Stimulated activated CD8-positive, alpha-beta memory T cell treated with anti-CD3 and anti-CD28 coated beads, Interleukin-12 subunit alpha, Interleukin-12 subunit beta, amount 100 ng/mL, for 24 hours (primary cell): ENCODE results near the gene MLLT1.

Experiments used
- DNase-seq: peaks from one replicate; pipeline ENCODE4 v3.0.0-alpha.2; 2020; ENCODE audit errors: extremely low read depth

The MLLT1 gene

DNA sequence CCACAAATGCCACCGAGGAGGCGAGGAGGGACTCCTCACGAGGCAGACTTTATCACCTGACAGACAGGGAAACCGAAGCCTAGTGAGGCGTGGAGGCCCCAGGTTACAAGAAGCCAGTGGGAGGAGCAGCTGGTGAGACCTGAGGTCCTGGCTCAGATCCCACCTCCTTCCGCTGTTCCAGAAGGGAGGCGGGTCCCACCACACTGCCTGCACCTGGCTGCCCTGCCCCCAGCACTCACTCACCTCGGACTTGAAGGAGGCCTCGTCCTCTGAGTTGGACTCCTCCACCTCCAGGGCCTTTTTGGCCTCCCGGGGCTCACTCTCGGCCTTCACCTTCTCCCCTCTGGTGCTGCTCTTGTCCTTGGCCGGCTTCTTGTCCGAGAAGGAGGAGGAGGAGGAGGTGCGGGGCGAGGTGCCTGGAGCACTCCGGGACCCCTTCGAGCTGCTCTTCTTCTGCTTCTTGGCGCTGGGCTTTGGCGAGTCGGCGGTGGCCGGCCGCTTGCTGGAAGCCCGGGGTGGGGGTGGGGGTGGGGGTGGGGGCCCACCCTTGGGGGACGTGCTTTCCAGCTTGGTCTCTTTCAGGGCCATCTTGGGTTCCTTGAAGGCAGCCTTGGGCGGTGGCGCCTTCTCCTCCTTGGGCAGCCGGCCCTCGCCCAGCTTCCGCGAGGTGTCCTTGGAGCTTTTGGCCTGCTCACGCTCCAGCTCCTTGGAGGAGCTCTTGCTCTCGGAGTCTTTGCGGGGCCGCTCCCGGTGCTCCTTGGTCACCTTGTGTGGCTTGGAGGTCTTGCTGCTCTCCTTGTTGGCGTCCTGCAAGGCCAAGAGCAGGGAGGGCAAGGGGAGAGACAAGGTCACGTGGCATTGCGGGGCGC, 57.7 kb downstream of the MLLT1 start:
- no peak for DNase-seq

DNA sequence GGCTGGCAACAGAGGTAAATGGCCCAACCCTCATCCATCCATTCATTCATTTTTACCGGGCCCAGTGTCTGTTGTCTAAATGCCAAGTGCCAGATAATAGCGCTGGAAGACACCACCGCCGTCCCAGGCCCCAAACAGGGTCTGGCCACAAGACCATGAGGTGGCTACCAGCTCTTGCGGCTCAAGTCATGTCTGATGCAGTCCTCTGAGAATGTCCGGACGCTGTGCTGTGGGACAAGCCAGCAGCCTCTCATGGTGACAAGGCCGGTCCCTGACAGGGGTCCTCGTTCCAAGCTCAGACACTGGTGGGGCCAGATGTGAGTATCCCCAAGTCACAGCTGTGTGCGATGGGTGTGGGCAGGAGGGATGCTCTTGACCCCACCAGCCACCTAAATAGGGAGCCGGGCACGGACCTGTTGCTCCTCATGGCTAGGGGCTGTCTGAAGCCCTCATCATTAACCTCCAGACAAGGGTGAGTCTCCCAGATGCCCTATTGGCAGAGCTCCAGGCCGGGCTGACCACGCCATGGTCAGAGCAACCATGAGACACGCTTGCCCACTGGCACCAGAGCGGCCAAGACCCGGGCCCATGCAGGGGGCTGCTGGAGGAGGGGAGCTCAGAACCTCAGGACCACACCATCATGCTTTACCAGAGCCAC, 58.4 kb downstream of the MLLT1 start:
- no peak for DNase-seq

DNA sequence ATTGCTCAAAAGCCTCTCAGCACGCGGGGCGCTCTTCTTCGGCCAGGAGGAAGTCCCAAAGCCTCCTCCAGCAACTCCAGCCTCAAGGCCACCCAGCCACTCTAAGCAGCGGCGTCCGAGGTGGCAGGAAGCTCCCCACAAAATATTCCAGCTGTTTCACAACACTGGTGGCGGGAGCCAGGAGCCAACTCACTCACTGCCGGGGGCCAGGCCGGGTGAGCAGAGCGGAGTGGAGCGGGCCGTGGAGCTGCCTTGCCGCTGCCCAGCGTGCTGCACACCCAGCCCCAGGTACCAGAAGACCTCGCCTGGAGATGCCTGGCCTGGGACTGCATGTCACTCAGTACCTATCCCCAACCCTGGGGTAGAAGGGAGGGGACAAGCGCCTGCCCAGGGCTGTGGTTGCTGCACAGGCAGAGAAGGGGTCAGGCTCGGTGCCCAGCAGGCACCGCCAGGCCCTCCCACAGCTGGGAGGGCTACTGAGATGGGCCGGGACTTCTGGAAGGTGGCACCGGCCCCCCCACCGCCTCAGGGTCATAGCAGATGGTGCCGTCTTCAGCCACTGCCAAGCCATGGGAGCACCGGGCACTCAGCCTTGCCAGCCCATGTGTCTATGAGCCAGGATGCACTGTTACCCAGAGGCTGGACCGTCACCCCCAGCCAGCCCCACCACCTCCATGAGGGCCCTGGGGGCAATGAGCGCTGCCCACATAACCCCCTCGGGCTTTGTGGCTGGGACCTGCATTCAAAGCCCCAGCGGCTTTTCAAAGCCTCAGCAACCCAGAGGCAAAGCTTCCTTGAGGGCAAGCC, 59.2 kb downstream of the MLLT1 start:
- no peak for DNase-seq

DNA sequence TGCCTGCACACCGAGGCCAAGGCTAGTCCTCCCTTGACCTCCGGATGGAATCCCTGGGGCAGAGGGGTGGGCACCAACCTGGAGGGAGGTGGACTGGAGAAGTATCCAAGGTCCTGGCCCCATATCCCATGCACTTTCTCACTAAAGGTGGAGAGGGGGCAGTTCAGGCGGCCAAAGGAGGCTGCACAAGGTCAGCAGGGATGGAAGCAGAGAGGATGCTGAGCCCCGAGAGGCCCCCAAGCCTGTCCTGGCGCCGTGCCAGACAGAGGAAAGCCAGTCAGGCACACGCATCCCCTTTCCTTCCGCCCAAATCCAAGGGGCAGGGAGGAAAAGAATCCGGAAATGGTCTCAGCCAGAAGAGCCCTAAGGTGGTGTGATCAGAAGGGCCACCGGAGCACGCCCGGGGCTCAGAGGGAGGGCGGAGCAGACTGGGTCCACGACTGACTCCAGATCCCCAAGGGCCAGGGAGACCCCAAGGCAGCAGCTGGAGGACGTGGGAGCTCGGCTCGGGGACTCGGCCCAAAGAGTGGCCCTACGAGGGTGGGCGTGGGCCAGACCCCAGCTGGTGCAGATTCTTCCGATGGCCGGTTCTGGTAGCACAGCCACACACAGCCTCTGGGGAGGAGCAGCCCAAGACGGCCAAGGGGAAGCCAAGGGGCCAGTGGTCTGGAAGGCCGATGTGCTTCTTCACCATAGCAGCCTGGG, 60.0 kb downstream of the MLLT1 start:
- DNase-seq = no peak

DNA sequence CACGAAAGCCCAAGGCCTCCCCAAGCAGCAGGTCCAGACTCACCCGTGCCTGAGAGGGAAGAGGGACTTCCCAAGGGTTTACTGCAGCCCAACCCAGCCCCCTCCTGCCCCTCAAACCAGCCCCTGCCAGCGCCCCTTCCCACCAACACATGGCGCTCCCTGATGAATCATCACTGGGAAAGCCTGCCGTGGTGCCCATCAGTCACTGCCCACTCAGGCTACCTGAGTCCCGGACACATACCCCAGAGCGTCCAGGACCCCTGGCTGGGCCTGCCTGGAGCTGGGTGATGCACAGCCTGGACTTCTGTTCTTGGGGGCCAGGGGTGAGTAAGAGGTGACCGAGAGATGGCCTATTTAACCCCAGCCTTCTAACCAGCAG, 60.6 kb downstream of the MLLT1 start:
- no peak for DNase-seq

DNA sequence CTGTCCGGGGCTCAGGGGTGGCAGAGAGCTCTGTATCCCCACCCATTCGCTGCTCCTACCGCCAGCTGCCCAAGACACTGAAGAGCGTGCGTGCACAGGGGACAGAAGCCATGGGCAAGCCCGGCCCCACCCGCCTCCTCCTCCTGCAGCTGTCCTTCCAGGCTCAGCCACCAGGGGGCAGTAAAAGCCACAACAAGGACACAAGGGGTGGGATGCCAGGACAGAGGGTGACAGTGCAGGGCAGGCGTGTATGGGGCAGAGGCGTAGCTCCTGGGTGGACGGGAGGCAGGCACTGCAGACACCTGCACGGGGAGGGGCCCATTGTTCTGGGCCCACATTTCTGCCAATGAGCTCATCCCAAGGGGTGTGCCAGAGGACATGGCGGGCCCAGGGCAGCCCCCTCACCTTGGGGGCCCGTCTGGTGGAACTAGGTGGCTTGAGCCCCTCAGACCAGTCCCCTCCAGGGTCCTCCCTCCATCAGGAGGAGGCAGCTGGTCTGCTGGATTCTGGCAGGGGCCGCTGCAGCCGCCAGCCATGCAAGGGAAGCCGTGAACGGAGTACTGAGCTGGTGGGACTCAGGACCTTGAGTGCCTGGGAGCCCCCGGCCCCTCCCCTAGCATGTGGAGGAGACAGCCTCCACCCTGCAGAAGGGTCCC, 61.2 kb downstream of the MLLT1 start:
- peak; percentile 45 for DNase-seq

DNA sequence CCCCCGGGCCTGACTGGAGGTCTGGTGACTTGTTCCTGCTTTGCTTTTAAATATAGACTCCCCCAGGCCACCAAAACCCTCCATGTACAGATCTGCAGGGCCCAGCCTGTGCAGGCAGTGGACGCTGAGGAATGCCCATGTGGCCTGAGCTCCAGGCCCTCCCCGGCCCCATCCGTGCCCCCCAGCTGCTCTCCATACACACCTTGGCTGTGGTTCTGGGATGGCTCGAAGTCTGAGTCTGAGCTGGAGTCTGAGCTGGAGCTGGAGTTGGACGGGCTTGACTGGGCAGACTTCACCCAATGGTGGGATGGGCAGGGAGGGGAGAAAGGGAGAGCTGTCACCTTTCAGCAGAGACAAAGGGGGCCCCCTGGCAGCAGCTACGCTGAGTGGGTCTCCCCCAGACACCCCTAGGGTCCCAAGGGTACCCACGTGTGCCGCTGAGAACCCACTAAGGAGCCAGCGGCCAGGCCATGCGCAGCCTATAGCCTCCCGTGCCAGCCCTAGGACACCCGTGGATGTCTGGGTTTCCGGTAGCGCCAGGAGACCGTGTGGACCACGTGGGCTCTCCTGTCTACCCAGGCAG, 61.9 kb downstream of the MLLT1 start:
- no peak for DNase-seq

DNA sequence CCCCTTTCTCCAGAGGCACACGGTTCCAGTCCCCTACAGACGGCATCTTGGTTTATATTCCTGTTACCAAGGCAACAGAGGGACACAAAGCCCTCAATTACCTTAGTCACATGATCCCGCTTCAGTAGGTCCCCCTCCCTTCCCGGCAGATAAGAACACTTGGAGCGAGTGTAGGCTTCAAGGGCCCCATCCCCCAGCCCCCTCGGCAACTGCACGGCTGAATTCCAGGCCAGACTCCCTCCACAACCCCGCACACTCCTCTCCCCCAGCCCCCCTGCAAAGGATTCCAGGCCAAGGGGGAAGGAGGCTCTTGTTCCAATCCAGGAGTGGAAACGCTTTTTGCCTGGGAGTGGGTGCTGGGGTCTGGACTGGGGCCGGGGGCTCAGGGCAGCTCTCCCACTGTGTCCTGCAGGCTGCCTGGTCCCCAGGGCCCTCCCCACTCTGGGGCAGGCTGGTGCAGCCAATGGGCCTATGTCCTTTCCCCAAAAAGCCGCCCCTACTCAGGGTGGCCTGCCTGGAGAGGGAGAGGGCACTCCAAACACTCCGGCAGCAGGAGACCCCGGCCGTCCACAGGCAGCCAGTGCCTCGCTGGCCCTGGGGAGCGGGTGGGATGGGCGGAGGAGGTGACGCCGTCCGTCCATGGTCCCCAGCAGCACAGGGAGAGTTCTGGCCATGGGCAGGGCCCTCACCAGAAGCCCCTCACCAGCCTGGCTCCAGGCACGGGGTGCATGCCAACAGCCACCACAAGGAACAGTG, 62.6 kb downstream of the MLLT1 start:
- no peak for DNase-seq

DNA sequence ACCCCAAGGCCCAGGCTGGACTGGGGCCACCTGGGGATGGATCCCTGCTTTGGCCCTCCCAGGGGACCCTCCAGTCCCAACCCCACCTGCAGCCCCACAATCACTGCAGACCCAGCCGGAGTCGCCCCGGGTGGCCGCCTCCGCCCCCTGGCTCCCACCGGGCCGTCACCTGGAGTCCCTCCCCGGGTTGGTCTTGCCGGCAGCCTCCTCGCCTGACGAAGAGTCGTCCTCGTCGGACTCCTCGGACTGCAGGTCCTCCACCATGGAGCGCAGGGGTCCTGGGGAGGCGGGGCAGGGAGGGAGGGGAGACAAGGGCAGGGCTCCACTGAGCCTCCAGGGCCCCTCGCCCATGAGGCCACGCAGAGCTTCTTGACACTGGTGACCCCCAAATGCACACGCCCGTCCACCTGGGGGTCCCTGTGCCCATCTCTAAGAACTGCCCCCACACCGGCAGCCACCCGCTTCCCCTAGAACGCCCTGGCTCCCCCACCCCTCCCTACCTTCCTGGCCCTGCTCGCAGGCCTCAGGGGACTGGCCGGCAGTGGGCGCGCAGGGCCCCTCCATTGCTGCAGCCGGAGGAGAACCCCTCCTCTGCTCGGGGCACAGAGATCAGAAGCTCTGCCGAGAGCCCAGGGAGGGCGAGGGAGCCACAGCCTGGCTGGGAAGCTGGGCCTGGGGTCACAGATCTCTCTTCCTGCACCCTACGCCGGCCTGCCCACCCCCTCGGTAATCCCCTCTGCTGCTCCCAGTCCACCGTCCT, 63.4 kb downstream of the MLLT1 start:
- DNase-seq = no peak

DNA sequence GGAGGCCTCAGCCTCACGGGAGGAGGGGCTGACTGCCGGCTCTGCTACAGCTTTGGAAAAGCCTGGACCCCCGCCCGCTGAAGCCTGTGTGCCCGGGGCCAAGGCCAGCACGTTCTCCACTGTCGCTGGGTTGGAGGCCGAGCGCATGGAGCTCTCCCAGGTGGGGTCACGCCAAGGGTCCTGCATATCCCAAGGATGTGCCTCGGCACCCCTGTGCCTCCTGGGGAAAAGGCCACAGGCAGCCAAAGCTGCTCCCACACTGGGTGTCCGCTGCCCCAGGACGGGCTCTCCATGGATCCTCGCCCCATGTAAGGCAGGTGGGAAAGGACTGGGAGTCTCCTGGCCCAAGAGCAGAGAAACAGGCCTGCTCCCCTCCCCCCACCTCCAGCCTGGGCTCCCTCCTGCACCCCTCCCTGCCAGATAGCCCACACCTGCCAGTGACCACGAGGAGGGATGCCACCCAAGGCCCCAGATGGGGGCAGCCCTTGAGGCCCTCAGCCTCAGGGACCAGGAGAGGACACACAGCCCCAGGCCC, 64.0 kb downstream of the MLLT1 start:
- DNase-seq = no peak

DNA sequence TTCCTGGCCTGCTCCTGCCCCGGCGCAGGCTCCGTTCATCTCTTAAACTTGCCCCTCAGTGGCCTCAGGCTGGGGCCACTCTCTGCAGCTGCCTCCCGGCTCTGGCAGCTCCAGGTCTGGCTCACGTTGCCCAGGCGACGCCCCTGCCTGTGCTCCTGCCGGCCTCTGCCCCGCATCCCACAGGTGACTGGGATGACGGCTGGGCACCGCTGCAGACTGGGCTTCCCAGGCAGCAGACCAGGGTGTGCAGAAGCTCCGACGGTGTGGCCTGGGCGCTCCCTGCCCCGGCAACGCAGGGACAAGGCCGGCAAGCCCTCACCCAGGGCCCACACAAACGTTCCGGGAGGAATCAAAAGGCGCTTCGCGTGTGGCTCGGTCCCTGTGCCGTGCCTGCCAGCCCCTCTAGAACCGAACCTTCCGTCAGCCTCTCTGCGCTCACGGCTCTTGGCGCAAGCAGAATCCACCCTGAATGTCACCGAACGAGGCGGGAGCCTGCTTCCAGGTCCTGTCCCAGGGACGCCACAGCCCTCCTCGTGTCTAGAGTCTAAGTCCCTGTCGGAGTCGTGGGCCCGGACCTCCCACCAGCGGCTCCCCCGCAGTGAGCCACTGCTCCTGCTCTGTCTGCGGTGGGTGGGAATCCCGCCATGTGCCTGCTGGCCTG, 64.8 kb downstream of the MLLT1 start:
- no peak for DNase-seq

DNA sequence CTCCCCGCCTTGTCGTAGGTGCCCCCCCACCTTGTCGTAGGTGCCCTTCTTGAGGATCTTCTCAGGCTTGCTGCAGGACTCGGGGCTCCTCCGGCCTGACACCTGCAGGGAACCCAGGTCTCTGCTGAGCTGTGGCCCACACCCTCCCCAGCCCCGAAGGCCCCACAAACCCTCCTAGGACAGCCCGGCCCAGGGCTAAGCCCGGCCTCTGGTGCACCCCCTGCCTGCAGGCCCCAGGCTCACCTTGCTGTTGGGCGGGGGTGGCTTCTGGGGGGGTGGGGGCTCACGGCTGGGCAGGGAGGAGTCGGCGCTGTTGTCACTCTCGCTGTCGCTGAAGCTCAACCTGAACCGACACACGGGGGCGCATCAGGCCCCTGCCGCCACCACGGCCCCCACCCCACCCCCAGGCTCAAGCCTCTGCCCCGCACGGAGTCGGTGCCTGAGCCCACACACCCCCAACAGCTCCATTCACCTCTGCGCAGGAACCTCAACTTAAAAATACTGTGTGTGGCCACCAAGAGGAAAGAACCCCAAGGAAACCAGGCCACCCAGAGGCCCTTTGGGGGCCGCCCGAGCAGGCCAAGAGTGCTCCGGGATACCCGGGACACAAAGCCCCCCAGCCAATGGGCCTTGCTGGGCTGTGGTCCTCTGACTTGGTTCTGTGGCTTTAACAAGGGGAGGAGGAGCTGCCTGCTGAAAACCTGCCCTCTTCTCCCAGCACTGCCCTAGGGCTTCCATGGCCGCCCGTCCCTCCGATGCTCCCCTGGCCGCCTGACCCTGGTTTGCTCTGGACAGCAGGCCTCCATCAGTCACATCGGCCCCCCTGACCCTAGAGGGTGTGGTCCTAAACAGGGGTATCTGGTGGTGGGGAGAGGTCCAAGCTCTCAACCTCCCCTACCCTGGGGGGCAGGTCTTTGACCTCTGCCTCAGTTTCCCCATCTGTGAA, 65.8 kb downstream of the MLLT1 start:
- no peak for DNase-seq

DNA sequence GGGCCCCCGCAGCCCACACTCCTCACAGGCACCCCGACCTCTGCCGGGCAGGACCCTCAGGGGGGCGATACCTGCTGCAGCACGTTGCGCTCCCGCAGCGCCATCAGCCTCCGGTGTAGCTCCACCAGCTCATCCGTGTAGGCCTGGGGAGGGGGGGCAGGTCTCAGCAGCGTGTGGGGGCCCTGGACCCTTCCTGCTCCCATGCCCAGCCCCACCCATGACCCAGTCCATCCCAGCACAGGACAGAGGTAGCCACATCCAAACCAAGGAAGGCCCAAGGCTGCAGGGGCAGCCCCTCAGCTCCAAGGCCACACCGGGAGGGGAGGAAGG, 66.5 kb downstream of the MLLT1 start:
- no peak for DNase-seq

DNA sequence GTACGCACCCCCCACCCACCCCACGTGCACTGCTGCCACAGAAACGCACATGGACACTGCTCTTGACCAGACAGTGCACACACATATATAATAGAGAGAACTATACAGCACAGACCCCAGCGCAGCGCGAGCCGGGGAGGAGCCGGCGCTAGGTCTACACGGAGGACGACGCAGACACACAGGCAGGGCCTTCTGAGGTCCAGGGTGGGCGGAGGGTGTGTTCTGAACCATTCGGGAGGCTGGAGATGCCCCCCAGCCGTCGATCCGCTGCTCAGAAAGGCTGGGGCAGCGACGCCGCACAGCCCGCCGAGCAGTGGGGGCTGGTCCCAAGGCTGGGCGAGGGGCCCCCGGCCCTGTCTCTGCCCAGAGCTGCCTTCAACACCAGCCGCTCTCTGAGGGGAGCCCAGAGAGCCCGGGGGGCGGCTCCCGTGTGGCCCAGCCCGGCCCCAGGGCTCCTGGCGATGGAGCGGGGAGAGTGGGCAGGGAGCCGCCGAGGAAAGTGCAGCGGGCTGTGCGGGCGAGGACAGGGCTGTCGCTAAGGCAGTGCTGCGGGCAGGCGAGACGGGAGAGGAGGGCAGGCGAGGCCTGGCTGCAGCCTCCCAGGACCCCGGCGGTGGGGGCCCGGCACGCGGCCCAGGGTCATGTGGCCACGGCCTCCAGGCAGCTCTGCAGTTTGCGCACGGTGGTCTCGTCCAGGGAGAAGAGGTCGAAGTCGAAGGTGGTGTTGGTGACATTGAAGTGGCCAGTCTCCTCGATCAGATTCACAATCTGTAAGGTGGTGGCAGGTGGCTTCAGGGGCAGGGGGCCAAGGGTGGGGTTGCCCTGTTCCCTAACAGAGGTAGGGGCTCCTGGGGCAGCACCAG, 67.1 kb downstream of the MLLT1 start:
- DNase-seq = no peak

DNA sequence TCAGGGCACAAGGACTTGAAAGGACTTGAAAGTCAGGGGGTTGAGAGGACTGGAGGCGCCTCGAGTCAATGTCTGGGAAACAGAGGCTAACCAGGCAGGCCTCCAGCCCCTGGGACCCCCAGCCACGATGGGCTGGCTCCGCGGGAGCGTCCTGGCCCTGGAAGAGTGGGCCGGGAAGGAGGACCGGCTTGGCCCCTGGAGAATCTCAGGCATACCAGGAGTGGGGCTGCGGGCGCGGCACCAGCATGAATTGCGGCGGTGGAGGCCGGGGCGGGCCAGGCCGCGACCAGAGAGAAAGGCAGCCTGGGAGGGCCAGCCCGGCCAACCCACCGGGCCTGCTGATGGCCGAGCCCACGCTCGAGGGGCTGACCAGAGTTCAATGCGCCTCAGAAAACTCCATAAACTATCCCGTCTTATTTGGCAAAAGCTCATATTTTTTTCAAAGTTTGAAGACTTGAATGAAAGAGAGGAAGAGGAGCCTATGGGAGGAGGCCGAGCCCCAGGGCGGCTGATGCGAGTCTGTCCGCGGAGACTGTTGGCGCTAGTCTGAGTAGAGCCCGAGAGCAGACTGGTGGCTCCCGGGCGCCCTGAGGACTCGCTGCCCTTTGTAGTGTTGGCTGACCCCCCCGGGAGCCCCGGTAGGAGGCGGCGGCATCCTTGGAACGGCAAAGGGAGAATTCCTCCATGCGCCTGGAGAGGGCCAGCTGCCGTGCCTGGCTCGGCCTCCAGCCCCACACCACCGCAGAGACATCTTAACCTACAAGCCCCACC, 68.0 kb downstream of the MLLT1 start:
- no peak for DNase-seq
